ENCODE results near the gene CALN1.

- no peak for TF ChIP-seq SMC3 (conservative IDR thresholded peaks at IDR 0.05; ENCODE audit: poor library complexity)
- TF ChIP-seq CTCF (IDR thresholded peaks at IDR 0.05; ENCODE audit: poor library complexity, severe bottlenecking): no peak
- TF ChIP-seq EP300 (conservative IDR thresholded peaks at IDR 0.05; ENCODE audit: poor library complexity, severe bottlenecking): no peak
- TF ChIP-seq EZH2 (IDR thresholded peaks at IDR 0.05; ENCODE audit: borderline replicate concordance, insufficient read depth, low read length, poor library complexity, severe bottlenecking): no peak
- TF ChIP-seq REST (IDR thresholded peaks at IDR 0.05; ENCODE audit: borderline replicate concordance): no peak
- TF ChIP-seq POLR2AphosphoS5 (IDR thresholded peaks at IDR 0.05): no peak
Measured at GRCh38 chr7:72325561-72325960, 86.6 kb downstream of the CALN1 start.

Data from neural cell (in vitro differentiated cells).